ENCODE results near the gene ADIPOR2. TPM values are rescaled to one million over a fixed set of nuclear protein-coding genes. Genes with fewer than 3 reads are reported as not detected.

Gene ADIPOR2
- total RNA-seq, 1 experiment from 2014 or later = 45.3 TPM

GRCh38 chr12:1781772-1782171 is 90.9 kb downstream of the ADIPOR2 start:
- H2BK12ac ChIP-seq (ENCODE audit: insufficient read length, low read depth, low read length) = no peak overlapping the region
- H3K9me3 ChIP-seq (ENCODE audit: control insufficient read depth, low read depth, low read length) = no peaks in the 10 kb centered on the region
- Mint-ChIP-seq H3K27ac (no peak overlapping the region), H3K9me3 (no peaks in the 10 kb centered on the region), H3K4me3 (no peak overlapping the region), H3K4me1 (no peaks in the 10 kb centered on the region; a peak in 2 of 4 replicates), H3K27me3 (ENCODE audit: low read depth) (no peaks in the 10 kb centered on the region), H3K36me3 (ENCODE audit: insufficient read depth in 1 of 3, low read depth in 3 of 3) (peaks cover 10 to 42% (median 17%) of the 10 kb centered on the region in 3 experiments; a peak in 6 of 7 replicates)
- no peaks in the 10 kb centered on the region; the same call in 1 of the 2 replicates for H3K4me1 ChIP-seq (ENCODE audit: insufficient read depth, low read length)
- TF ChIP-seq CTCF (conservative IDR thresholded peaks at IDR 0.05) = no peak
- WGBS (ENCODE audit: extremely low coverage, insufficient read length, low lambda C conversion rate) = no CpG with 5 or more reads among the region's 2 CpGs
- H3T11ph ChIP-seq (ENCODE audit: low read length) = no peak overlapping the region
- no peaks in the 10 kb centered on the region for H3K23me2 ChIP-seq (ENCODE audit: insufficient read length, low read depth, low read length, poor library complexity, severe bottlenecking)
- H2AFZ ChIP-seq (ENCODE audit: low read length) = no peak overlapping the region
- no peak overlapping the region for H3K56ac ChIP-seq (ENCODE audit: insufficient read length, low read depth, low read length)
- H2BK120ac ChIP-seq (ENCODE audit: low read depth, low read length, poor library complexity, severe bottlenecking) = no peak overlapping the region
- no peak overlapping the region for H3K23ac ChIP-seq (ENCODE audit: insufficient read length, low read depth, low read length)
- H3K27me3 ChIP-seq (ENCODE audit: insufficient read depth, low read length) = no peaks in the 10 kb centered on the region
- H2BK5ac ChIP-seq (ENCODE audit: insufficient read length, low read length) = no peak overlapping the region
- H3K9ac ChIP-seq (ENCODE audit: extremely low read depth, insufficient read length, low read length) = no peak overlapping the region
- no peak overlapping the region for H3K27ac ChIP-seq (ENCODE audit: insufficient read length, low read depth, low read length)
- 0 out of 2 replicates have a peak, but pooled peaks cover 3% of the 10 kb centered on the region for H3K79me2 ChIP-seq (ENCODE audit: insufficient read depth, low read length)
- H4K20me1 ChIP-seq (ENCODE audit: control insufficient read depth, insufficient read depth, insufficient read length) = no peaks in the 10 kb centered on the region
- no peak overlapping the region for H2AK5ac ChIP-seq (ENCODE audit: insufficient read length, low read length)
- no peak overlapping the region for H4K91ac ChIP-seq (ENCODE audit: insufficient read length, low read depth, low read length)
- DNase-seq = no peak
- no peak overlapping the region for H3K14ac ChIP-seq (ENCODE audit: insufficient read depth, low read length)
- no peak overlapping the region for H4K5ac ChIP-seq (ENCODE audit: insufficient read length, low read depth, low read length)
- no peak overlapping the region for H3K4ac ChIP-seq (ENCODE audit: low read depth, low read length)
- H3K4me2 ChIP-seq (ENCODE audit: insufficient read depth, insufficient read length, low read length) = no peak overlapping the region
- H3K79me1 ChIP-seq (ENCODE audit: insufficient read depth, low read depth, low read length, poor library complexity, severe bottlenecking) = peaks cover 3% of the 10 kb centered on the region
- H3K18ac ChIP-seq (ENCODE audit: insufficient read length, low read depth, low read length) = no peak overlapping the region
- H4K8ac ChIP-seq (replicated peaks; ENCODE audit: insufficient read length, low read depth, low read length) = no peak overlapping the region
- H2BK15ac ChIP-seq (ENCODE audit: low read depth, low read length) = no peak overlapping the region
- no peak overlapping the region for H2BK20ac ChIP-seq (ENCODE audit: low read depth, low read length, poor library complexity, severe bottlenecking)
